Measurements from ENCODE around the gene PSTPIP1.

Gene PSTPIP1

DNA sequence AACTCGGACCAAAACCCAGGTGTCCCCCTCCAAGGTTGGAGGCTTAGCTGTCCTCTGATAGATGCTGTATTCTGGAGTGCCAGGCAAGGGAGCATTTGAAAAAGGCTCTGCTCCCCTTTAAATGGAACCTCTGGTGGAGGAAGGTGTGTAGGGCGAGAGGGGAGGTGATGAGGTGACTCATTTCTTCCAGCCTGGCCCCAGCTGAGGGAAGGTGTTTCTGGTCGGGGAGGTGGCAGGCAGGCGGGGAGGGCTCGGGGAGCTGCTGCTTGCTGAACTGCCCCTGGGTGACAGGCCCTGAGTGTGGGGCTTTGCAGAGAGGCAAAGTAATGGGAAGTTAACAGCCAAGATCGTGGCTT lies 18.8 kb downstream of the PSTPIP1 start:
- no peaks in the 10 kb centered on the region for H3K36me3 Mint-ChIP-seq (ENCODE audit: low read depth)
- H3K27me3 Mint-ChIP-seq (ENCODE audit: low read depth): peaks cover 8% of the 10 kb centered on the region
- no peak overlapping the region for H3K27ac Mint-ChIP-seq
- H3K4me3 Mint-ChIP-seq: no peak overlapping the region
- no peaks in the 10 kb centered on the region for H3K9me3 Mint-ChIP-seq
- no peaks in the 10 kb centered on the region for H3K4me1 Mint-ChIP-seq
- TF ChIP-seq, protein P1, sequence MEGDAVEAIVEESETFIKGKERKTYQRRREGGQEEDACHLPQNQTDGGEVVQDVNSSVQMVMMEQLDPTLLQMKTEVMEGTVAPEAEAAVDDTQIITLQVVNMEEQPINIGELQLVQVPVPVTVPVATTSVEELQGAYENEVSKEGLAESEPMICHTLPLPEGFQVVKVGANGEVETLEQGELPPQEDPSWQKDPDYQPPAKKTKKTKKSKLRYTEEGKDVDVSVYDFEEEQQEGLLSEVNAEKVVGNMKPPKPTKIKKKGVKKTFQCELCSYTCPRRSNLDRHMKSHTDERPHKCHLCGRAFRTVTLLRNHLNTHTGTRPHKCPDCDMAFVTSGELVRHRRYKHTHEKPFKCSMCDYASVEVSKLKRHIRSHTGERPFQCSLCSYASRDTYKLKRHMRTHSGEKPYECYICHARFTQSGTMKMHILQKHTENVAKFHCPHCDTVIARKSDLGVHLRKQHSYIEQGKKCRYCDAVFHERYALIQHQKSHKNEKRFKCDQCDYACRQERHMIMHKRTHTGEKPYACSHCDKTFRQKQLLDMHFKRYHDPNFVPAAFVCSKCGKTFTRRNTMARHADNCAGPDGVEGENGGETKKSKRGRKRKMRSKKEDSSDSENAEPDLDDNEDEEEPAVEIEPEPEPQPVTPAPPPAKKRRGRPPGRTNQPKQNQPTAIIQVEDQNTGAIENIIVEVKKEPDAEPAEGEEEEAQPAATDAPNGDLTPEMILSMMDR (IDR thresholded peaks at IDR 0.05; ENCODE audit: unreplicated experiment in 3 of 3): no peak

DNA sequence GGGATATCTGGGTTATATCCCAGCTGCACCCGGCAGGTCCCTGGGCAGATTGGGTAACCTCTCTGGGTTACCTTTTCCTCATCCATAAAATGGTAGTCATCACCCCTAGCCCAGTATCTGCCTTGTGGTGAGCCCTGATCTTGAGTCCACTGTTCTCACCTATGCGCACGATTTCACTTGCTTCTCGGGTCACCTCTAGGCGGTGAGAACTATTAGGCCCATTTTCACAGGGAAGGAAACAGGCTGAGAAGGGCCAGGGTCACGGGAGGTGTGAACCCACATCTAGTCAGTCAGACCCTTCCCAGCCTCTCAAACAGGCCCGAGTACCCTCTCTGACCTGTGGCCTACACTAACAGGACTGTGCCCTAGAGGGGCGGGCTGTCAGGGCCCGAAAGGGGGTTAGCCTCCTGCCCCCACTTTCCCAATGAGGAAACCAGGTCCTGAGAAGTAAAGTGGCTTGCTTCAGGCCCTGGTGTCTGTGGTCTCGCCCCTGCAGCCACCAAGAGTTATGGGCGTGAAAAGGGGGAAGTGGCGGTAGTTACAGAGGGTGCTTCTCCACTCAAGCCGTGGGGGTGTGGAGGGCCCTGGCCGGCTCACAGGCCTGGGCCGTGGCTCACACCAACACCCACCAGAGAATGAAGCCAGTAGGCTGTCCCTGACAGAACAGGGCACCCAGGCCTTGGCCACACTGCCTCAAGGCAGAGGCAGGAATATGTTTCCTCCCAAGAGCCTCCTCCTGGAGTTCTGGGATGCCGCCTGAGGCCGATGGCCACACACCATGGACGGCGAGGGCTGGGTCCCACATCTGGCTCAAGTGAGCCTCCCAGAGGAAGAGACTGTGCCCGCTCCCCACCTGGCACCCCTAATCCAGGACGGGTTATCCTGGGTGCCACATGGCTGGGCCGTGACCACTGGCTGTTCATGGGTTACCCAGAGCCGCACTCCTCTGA lies 19.5 kb downstream of the PSTPIP1 start:
- TF ChIP-seq, protein P1 (IDR thresholded peaks at IDR 0.05; ENCODE audit: unreplicated experiment in 3 of 3): no peak
- Mint-ChIP-seq H3K27me3 (ENCODE audit: low read depth) (peaks cover 10% of the 10 kb centered on the region), H3K4me3 (no peak overlapping the region), H3K36me3 (ENCODE audit: low read depth) (no peaks in the 10 kb centered on the region), H3K4me1 (no peaks in the 10 kb centered on the region), H3K27ac (no peak overlapping the region), H3K9me3 (no peaks in the 10 kb centered on the region)

DNA sequence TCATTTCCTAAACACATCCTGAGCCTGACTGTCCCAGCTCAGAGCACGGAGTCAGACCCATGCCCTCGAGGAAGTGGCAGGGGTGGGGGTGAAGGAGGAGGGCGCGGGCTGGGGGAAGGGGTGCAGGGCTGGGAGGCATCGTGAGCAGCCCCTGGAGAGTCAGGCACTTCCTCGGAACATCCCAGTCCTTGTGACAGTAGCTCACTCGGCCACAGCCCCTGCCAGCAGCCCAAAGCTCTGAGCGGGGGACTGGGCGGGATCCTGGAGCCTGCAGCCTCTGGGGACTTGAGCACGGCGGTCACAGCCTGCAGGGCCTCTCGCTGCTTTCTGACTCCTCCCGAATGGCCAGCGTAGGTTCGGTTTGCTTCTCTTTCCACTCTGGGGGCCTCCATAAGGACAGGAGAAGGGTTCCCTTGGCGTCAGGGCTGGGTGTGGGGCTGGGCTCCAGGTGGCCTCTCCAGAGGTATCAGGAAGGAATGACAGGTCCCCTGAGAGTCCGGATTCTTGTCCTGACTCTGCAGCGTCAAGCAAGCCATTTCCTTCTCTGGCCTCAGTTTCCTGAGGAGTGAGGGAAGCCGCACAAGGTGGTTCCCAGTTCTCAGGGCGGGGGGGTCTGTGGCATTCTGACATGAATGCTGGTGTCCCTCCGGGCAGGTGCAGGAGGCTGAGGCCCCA lies 20.9 kb downstream of the PSTPIP1 start:
- H3K4me3 Mint-ChIP-seq: no peak overlapping the region
- H3K27me3 Mint-ChIP-seq (ENCODE audit: low read depth): peaks cover 12% of the 10 kb centered on the region
- no peak overlapping the region for H3K27ac Mint-ChIP-seq
- H3K9me3 Mint-ChIP-seq: no peaks in the 10 kb centered on the region
- TF ChIP-seq, protein P1 (IDR thresholded peaks at IDR 0.05; ENCODE audit: unreplicated experiment in 3 of 3): no peak
- no peaks in the 10 kb centered on the region for H3K36me3 Mint-ChIP-seq (ENCODE audit: low read depth)
- H3K4me1 Mint-ChIP-seq: no peaks in the 10 kb centered on the region

DNA sequence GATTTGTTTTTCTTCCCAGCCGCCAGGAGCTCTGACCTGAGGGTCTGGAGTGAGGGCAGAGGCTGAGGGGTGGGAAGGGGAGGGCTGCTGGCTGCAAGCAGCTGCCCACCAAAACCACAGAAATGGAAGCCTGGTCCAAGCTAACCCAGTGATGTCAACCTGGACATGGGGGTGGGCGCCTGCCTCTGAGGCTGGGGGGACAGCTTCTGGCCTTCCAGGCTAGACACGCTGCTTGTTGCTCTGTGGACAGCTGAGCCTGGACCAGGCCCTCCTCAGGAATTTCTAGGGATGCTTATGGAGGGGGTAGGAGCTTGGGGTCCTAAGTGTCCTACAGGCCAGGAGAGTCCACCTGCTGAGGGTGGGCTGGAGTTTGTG lies 21.4 kb downstream of the PSTPIP1 start:
- H3K4me1 Mint-ChIP-seq: no peaks in the 10 kb centered on the region
- H3K27me3 Mint-ChIP-seq (ENCODE audit: low read depth): peaks cover 12% of the 10 kb centered on the region
- TF ChIP-seq, protein P1 (IDR thresholded peaks at IDR 0.05; ENCODE audit: unreplicated experiment in 3 of 3): no peak
- no peaks in the 10 kb centered on the region for H3K9me3 Mint-ChIP-seq
- H3K36me3 Mint-ChIP-seq (ENCODE audit: low read depth): no peaks in the 10 kb centered on the region
- no peak overlapping the region for H3K27ac Mint-ChIP-seq
- no peak overlapping the region for H3K4me3 Mint-ChIP-seq

DNA sequence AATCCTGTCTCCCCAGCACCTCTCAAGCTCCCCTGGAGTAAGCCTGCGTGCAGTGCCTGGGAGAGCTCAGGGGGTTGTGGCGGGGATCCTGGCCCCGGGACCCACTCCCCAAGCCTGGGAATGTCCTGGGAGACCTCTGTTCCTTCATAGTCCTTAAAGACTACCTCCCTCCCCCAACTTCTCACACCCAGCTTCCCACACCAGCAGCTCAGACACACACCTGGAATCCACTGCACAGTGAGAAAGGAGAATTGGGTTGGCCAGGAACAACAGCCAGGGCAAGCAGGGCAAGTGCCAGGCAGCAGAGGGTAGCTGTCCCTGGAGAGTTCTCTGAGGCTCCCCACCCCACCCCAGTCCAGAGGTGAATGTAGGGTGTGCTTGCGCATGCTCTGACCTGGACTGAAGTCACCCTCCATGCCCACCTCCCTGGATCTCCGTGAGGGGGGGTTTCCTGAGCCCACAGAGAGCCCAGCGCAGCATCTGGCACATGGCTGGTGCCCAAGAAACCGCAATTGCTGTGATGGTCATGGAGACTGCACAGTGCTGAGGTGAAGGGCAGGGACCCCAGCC lies 22.2 kb downstream of the PSTPIP1 start:
- Mint-ChIP-seq H3K27ac (no peak overlapping the region), H3K36me3 (ENCODE audit: low read depth) (no peaks in the 10 kb centered on the region), H3K4me3 (no peak overlapping the region), H3K27me3 (ENCODE audit: low read depth) (peaks cover 14% of the 10 kb centered on the region), H3K9me3 (no peaks in the 10 kb centered on the region), H3K4me1 (no peaks in the 10 kb centered on the region)
- TF ChIP-seq, protein P1 (IDR thresholded peaks at IDR 0.05; ENCODE audit: unreplicated experiment in 3 of 3): no peak
